Activated gamma-delta T cell (primary cell): ENCODE measurements around the gene TTC1.

ENCODE experiments used
- DNase-seq: peaks from one replicate; lab custom pipeline; 2025; lab: John Stamatoyannopoulos, UW

TTC1 gene

DNA sequence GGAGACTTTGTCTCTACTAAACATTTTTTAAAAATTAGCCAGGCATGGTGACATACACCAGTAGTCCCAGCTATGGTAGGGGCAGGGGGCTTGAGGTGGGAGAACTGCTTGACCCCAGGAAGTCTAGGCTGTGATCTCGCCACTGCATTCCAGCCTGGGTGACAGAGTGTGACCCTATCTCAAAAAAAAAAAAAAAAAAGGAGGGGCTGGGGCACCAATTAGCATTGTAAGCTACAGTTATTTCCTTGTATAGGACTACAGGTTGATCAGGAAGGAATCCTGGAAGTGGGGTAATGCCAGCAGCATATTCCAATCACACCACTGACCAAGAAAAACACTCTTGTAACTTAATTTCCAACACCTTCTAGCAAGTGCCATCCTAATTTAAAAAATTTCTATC, 78.3 kb downstream of the TTC1 start:
- no peak for DNase-seq

DNA sequence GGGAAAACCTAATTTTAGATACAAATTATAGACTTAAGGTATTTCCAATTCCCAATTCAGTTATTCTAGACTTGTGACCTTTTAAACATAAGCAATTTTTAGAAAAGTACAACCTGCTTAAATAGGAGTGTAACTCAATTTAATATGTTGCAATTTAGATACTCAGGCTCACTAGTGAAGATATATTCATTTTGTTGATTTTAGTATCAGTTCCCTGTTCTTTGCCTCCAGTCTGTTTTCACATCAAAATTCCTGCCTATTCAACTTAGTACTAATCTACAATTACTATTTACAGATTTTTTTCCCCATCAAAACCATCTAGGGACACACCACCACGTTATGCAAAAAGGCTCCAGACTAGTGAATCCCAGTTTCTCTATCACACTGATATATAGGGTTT, 79.9 kb downstream of the TTC1 start:
- DNase-seq, result no peak

DNA sequence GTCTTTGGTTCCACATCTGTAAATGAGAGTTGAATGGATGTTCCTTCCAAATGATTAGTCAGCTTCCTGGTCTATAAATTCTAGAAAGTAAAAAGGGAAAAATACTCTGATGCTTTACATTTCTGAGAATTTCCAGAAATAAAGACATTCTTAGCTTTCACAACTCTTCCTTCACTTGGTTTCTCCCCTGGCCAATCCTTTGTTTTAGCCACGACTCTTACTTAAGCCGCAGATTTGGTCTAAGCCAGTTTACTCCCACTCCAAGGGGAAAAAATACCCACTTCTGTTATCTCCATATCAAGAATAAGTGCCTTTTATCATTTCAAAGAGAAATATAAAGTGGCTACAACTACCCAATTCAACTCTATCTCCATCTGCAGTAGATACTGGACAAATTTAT, 80.6 kb downstream of the TTC1 start:
- DNase-seq, result no peak

DNA sequence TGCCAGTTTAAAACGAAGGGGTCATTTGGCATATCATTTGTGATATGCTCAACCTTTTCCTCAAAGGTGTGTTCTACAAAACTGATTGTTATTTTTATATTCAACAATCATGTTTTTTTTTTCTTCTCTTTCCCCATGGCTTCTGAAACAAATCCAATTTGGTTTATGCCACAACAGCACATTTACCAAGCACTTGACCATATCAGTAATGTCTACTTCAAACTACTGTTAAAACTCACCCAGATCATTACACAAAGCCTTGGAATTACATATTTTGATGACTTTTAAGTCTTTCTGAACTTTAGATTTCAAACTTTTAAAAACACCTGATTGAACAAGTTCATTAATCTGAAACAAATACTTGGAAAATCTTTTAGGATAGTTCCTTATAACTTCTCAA, 81.1 kb downstream of the TTC1 start:
- no peak for DNase-seq

DNA sequence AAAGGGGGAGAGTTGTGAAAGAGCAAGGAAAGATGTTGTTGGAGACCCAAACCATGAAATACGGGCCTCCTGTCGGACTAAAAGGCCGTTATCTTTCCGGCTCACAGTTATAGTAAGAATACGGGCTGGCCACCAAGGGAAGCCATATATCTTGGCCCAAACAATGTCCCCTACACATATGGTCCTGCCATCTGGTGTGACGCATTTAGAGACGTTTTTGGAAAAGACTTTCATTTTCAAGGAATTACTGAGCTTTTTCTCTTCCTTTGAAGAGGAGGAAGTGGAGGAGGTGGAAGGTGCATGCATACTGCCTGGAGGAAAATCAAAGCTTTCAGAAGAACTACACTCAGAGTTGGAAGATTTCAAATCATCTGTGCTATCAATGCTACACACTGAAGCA, 83.6 kb downstream of the TTC1 start:
- DNase-seq, result no peak

DNA sequence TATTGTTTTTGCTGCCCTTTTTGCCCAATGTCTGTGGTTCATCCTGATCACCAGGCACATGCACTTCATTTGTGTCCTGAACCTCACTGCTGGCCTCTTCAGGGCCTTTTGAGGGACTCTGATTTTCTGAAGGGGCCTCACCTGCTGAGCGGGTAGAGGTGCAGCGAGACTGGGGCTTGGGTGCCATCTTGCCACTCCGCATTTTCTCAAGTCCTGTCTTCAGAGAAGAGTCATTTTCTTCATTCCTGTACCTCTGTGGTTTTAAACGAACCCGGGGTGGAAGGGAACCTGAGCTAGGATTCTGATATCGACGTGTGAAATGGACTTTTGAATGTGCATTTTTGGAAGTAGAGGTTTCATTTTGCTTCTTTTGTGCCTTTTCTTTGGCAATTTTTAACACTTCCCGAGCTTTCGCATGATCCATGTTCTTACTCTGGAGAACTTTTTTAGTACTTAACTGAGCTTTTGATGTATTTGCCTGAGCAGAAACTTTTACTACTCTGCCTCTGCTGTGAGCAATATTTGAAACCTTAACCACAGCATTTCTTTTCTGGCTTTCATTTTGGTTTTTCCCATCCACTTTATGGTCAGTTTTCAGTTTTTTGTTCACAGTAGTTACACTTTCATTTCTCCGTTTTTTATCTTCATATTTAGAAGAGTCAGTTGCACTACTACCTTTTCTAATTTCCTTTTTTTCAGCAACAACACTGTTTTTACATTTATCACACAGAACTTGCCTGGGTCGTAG, 84.2 kb downstream of the TTC1 start:
- DNase-seq, result no peak

DNA sequence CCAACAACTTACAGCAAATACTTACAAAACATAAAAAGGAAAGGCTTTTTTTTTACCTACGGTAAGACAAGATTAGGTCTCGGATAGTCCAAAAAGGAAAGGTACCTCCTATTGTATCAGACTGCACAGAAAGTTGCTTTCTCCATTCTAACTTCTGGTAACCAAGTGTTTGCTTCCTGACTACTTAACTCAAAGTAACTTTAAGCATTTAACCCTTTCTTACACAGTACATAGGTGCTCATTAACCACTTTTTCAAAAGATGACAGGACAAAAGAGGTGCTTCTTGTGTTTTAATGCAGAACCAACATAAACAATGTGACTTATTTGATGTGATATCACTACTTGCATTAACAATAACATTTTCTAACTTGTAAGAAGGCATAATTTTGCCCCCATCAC, 87.2 kb downstream of the TTC1 start:
- DNase-seq, result no peak

DNA sequence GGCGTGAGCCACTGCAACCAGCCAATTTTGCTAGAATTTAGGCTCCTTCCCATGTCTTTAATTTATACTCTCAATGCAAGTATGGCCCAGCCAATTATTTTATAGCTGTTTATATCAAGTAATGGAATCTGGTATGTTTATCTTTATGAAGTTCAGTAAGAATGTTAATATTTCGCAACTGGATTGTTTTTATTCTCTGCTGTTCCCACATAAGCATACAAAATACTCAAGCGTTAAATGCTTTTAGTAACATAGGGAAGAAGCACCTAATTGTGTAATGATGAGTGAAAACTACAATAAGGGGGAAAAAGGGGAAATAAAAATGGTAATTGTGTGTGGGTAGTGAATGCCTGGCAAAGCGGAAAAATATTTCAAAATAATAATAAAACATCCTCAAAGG, 89.1 kb downstream of the TTC1 start:
- no peak for DNase-seq

DNA sequence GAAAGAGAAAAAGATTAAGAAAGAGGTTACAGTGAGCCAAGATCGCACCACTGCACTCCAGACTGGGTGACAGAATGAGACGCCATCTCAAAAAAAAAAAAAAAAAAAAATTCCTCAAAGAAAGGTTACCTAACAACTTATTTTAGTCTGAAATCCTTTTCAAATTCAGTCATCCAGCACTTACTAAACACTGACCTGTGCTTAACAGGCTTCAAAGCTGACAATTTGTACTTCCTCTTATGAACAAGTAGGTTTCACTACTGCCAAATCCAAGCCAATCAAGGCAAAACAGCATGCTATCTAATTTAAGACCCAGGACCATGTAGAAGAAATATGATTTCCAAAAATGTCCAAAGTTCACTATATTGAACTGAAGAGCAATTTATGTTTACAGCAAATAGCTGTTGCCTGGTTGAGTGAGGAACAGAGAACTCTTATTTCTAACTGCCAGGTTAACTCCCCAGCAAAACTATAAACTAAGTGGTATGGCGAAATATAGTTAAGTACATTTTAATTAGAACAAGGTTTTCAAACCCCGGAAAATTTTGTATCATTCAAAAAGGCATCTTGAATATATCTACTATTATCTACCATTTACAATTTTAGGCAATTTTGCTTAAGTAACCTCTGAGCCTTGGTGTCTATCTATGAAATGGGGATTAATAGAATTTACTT, 96.9 kb downstream of the TTC1 start:
- DNase-seq, result no peak

DNA sequence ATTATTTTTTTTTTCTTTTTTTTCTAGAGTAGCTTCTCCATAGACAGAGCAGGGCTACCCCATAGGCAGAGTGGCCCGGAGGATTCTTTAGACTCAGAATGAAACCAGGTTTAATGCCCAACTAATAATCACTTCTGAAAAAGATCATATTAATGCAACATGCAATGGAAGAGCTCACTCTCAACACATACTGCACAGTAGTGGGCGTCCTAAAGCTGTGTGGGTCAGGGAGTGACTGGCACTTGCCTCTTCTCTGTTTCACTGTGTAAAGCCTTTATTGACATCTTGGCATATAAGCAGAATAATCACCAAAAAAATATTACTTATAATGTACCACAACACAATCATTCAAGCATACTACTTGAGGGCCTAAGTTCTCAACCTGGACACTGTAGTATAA, 99.2 kb downstream of the TTC1 start:
- DNase-seq, result no peak
